Raji (cell line): ENCODE data around the gene SHISAL2B.

Experiments used
- POLR2A ChIP-seq: IDR thresholded peaks from 2 replicates; pipeline ENCODE4 v1.6.1; 2011; ENCODE audit warnings: low read depth, low read length, control low read depth; ENCODE audit not compliant: insufficient read depth

Gene SHISAL2B

DNA sequence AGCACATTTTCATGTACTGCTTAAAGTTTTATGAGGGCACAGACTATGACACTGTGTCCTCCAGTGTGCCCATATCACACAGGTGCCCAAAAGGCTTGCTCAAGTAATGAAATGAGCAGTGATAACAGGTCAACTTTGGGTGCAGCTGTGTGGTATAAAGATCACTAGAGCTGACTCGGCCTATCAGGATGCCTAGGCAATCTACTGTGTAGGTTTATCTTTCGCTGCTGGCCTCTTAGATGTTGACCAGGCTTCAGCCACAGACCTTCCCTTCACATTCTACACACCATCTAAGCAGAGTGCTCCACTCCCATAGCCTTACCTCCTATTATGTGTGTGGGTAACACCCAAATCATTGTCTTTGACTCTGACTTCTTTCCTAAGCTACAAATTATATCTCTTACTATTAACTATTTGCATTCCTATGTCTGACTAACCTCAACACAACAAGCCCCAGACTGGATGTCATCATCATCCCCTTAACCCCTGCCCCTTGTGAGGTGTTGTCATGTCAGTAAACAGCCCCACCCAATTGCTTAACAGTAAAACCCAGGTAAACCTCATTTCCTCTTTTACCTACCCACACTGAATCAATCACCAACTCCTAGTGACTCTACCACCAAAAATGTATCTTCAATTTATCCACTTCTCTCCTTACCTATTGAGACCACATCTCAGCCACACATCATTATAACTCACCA is 75.7 kb downstream of the SHISAL2B start:
- no peak for TF ChIP-seq POLR2A

DNA sequence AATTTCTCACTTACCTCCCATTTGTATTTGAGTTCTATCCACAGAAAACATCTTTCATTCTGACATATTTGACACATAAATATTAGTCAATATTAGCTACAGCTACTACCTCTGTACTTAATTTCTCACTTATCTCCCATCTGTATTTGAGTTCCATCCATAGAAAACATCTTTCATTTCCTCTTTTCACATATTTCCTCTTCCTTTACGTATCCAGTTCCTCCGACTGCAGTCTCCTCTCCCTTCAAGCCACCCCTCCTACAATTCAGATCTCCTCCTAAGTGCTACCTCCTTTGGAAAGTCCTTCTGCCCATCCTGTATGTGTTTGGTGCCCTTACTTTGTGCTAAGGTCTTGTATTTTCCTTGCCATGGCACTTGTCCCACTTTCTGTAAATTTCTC is 76.6 kb downstream of the SHISAL2B start:
- no peak for TF ChIP-seq POLR2A
